Measurements from ENCODE around the gene METTL9. TPM values are rescaled to one million over a fixed set of nuclear protein-coding genes. Genes with fewer than 3 reads are reported as not detected.
A peak's percentile ranks its signal among the peaks of the same experiment; 100 is the strongest.
"Not testable (repeated sequence)": the region's sequence is repeated elsewhere in the genome, so short reads cannot be mapped to it uniquely, and the experiment has no call there.

METTL9 gene
- total and polyA plus RNA-seq, 2 donors = 97.7 to 155 TPM

- Histone ChIP-seq H3K4me3 (ENCODE audit: low read length in 2 of 2) (no peak overlapping the region), H3K9me3 (ENCODE audit: control insufficient read depth in 2 of 2, insufficient read depth in 1 of 2, low read length in 1 of 2) (no peaks in the 10 kb centered on the region), H3K27ac (ENCODE audit: low read depth in 1 of 2, low read length in 1 of 2) (no peak overlapping the region), H3K36me3 (ENCODE audit: control insufficient read depth in 2 of 2, insufficient read depth in 2 of 2, low read length in 1 of 2) (no peaks in the 10 kb centered on the region), H3K4me1 (ENCODE audit: control insufficient read depth in 2 of 2, insufficient read depth in 2 of 2, low read length in 2 of 2) (no peaks in the 10 kb centered on the region), H3K27me3 (ENCODE audit: control insufficient read depth in 2 of 2, insufficient read depth in 1 of 2, low read length in 1 of 2) (no peaks in the 10 kb centered on the region)
- 96% methylated on average over 8 of the region's 8 CpGs for WGBS
- no peak for DNase-seq (ENCODE audit: low read depth in 6 of 9, low spot score in 9 of 9)
These were observed 14.6 kb upstream of the METTL9 start for GRCh38 chr16:21584817-21585216.

- not testable (repeated sequence) for H3K36me3 ChIP-seq (ENCODE audit: control insufficient read depth in 2 of 2, insufficient read depth in 2 of 2, low read length in 1 of 2); H3K9me3 ChIP-seq (ENCODE audit: control insufficient read depth in 2 of 2, insufficient read depth in 1 of 2, low read length in 1 of 2); H3K27me3 ChIP-seq (ENCODE audit: control insufficient read depth in 2 of 2, insufficient read depth in 1 of 2, low read length in 1 of 2); H3K27ac ChIP-seq (ENCODE audit: low read depth in 1 of 2, low read length in 1 of 2); H3K4me3 ChIP-seq (ENCODE audit: low read length in 2 of 2); DNase-seq (ENCODE audit: low read depth in 6 of 9, low spot score in 9 of 9); H3K4me1 ChIP-seq (ENCODE audit: control insufficient read depth in 2 of 2, insufficient read depth in 2 of 2, low read length in 2 of 2)
- 97% methylated on average over 5 of the region's 5 CpGs for WGBS
These were observed 10.8 kb upstream of the METTL9 start for GRCh38 chr16:21588593-21588992.

GRCh38 chr16:21589551-21589950, 9.8 kb upstream of the METTL9 start:
- 95% methylated on average over 4 of the region's 4 CpGs for WGBS
- Histone ChIP-seq H3K4me1 (ENCODE audit: control insufficient read depth in 2 of 2, insufficient read depth in 2 of 2, low read length in 2 of 2) (no peaks in the 10 kb centered on the region), H3K9me3 (ENCODE audit: control insufficient read depth in 2 of 2, insufficient read depth in 1 of 2, low read length in 1 of 2) (no peaks in the 10 kb centered on the region), H3K4me3 (ENCODE audit: low read length in 2 of 2) (no peak overlapping the region), H3K27me3 (ENCODE audit: control insufficient read depth in 2 of 2, insufficient read depth in 1 of 2, low read length in 1 of 2) (no peaks in the 10 kb centered on the region), H3K36me3 (ENCODE audit: control insufficient read depth in 2 of 2, insufficient read depth in 2 of 2, low read length in 1 of 2) (no peaks in the 10 kb centered on the region), H3K27ac (ENCODE audit: low read depth in 1 of 2, low read length in 1 of 2) (no peak overlapping the region)
- DNase-seq (ENCODE audit: low read depth in 6 of 9, low spot score in 9 of 9) = no peak

GRCh38 chr16:21590287-21590686, 9.1 kb upstream of the METTL9 start:
- H3K36me3 ChIP-seq (ENCODE audit: control insufficient read depth in 2 of 2, insufficient read depth in 2 of 2, low read length in 1 of 2) = no peaks in the 10 kb centered on the region
- no peak for DNase-seq (ENCODE audit: low read depth in 6 of 9, low spot score in 9 of 9)
- WGBS = 75% methylated on average over 2 of the region's 2 CpGs
- no peaks in the 10 kb centered on the region for H3K9me3 ChIP-seq (ENCODE audit: control insufficient read depth in 2 of 2, insufficient read depth in 1 of 2, low read length in 1 of 2)
- H3K4me1 ChIP-seq (ENCODE audit: control insufficient read depth in 2 of 2, insufficient read depth in 2 of 2, low read length in 2 of 2) = no peaks in the 10 kb centered on the region
- H3K27me3 ChIP-seq (ENCODE audit: control insufficient read depth in 2 of 2, insufficient read depth in 1 of 2, low read length in 1 of 2) = no peaks in the 10 kb centered on the region
- H3K4me3 ChIP-seq (ENCODE audit: low read length in 2 of 2) = no peak overlapping the region
- H3K27ac ChIP-seq (ENCODE audit: low read depth in 1 of 2, low read length in 1 of 2) = no peak overlapping the region

GRCh38 chr16:21590796-21591195, 8.6 kb upstream of the METTL9 start:
- Histone ChIP-seq H3K9me3 (ENCODE audit: control insufficient read depth in 2 of 2, insufficient read depth in 1 of 2, low read length in 1 of 2) (no peaks in the 10 kb centered on the region), H3K4me3 (ENCODE audit: low read length in 2 of 2) (no peak overlapping the region), H3K27me3 (ENCODE audit: control insufficient read depth in 2 of 2, insufficient read depth in 1 of 2, low read length in 1 of 2) (no peaks in the 10 kb centered on the region), H3K27ac (ENCODE audit: low read depth in 1 of 2, low read length in 1 of 2) (no peak overlapping the region), H3K4me1 (ENCODE audit: control insufficient read depth in 2 of 2, insufficient read depth in 2 of 2, low read length in 2 of 2) (no peaks in the 10 kb centered on the region), H3K36me3 (ENCODE audit: control insufficient read depth in 2 of 2, insufficient read depth in 2 of 2, low read length in 1 of 2) (no peaks in the 10 kb centered on the region)
- 71% methylated on average over 2 of the region's 2 CpGs for WGBS
- DNase-seq (ENCODE audit: low read depth in 6 of 9, low spot score in 9 of 9) = no peak

GRCh38 chr16:21592191-21592590, 7.2 kb upstream of the METTL9 start:
- DNase-seq (ENCODE audit: low read depth in 6 of 9, low spot score in 9 of 9) = no peak
- 98% methylated on average over 9 of the region's 9 CpGs for WGBS

GRCh38 chr16:21593530-21594289, 5.7 kb upstream of the METTL9 start:
- WGBS = 93% methylated on average over 7 of the region's 7 CpGs
- H3K27me3 ChIP-seq (ENCODE audit: control insufficient read depth in 2 of 2, insufficient read depth in 1 of 2, low read length in 1 of 2) = no peaks in the 10 kb centered on the region

More at GRCh38 chr16:21592191-21592590, 7.2 kb upstream of the METTL9 start:
- H3K4me1 ChIP-seq (ENCODE audit: control insufficient read depth in 2 of 2, insufficient read depth in 2 of 2, low read length in 2 of 2) = peaks cover 0 to under 1% of the 10 kb centered on the region in 2 donors
- H3K27ac ChIP-seq (ENCODE audit: low read depth in 1 of 2, low read length in 1 of 2) = no peak overlapping the region
- H3K9me3 ChIP-seq (ENCODE audit: control insufficient read depth in 2 of 2, insufficient read depth in 1 of 2, low read length in 1 of 2) = no peaks in the 10 kb centered on the region
- no peaks in the 10 kb centered on the region for H3K36me3 ChIP-seq (ENCODE audit: control insufficient read depth in 2 of 2, insufficient read depth in 2 of 2, low read length in 1 of 2)
- H3K27me3 ChIP-seq (ENCODE audit: control insufficient read depth in 2 of 2, insufficient read depth in 1 of 2, low read length in 1 of 2) = no peaks in the 10 kb centered on the region
- no peak overlapping the region for H3K4me3 ChIP-seq (ENCODE audit: low read length in 2 of 2)

GRCh38 chr16:21597561-21598030, 1.8 kb upstream of the METTL9 start:
- Histone ChIP-seq H3K4me3 (ENCODE audit: low read length in 2 of 2) (no peak overlapping the region), H3K36me3 (ENCODE audit: control insufficient read depth in 2 of 2, insufficient read depth in 2 of 2, low read length in 1 of 2) (no peaks in the 10 kb centered on the region), H3K27me3 (ENCODE audit: control insufficient read depth in 2 of 2, insufficient read depth in 1 of 2, low read length in 1 of 2) (no peaks in the 10 kb centered on the region), H3K27ac (ENCODE audit: low read depth in 1 of 2, low read length in 1 of 2) (peak overlapping the region; percentile 90 to 98), H3K4me1 (ENCODE audit: control insufficient read depth in 2 of 2, insufficient read depth in 2 of 2, low read length in 2 of 2) (peaks cover 11 to 18% of the 10 kb centered on the region in 2 donors), H3K9me3 (ENCODE audit: control insufficient read depth in 2 of 2, insufficient read depth in 1 of 2, low read length in 1 of 2) (no peaks in the 10 kb centered on the region)
- DNase-seq (ENCODE audit: low read depth in 6 of 9, low spot score in 9 of 9) = peak in 5 of 9 donors; percentile 22 to 73 (median 47)
- 87% methylated on average over 2 of the region's 2 CpGs for WGBS

More at GRCh38 chr16:21593530-21594289, 5.7 kb upstream of the METTL9 start:
- H3K4me3 ChIP-seq (ENCODE audit: low read length in 2 of 2) = no peak overlapping the region
- H3K27ac ChIP-seq (ENCODE audit: low read depth in 1 of 2, low read length in 1 of 2) = no peak overlapping the region
- no peak for DNase-seq (ENCODE audit: low read depth in 6 of 9, low spot score in 9 of 9)
- peaks cover 11 to 15% of the 10 kb centered on the region in 2 donors for H3K4me1 ChIP-seq (ENCODE audit: control insufficient read depth in 2 of 2, insufficient read depth in 2 of 2, low read length in 2 of 2)
- H3K9me3 ChIP-seq (ENCODE audit: control insufficient read depth in 2 of 2, insufficient read depth in 1 of 2, low read length in 1 of 2) = no peaks in the 10 kb centered on the region
- no peaks in the 10 kb centered on the region for H3K36me3 ChIP-seq (ENCODE audit: control insufficient read depth in 2 of 2, insufficient read depth in 2 of 2, low read length in 1 of 2)

GRCh38 chr16:21598206-21598605, 1.2 kb upstream of the METTL9 start:
- no peaks in the 10 kb centered on the region for H3K9me3 ChIP-seq (ENCODE audit: control insufficient read depth in 2 of 2, insufficient read depth in 1 of 2, low read length in 1 of 2)
- WGBS = 95% methylated on average over 12 of the region's 12 CpGs
- peak overlapping the region; percentile 90 to 98 for H3K27ac ChIP-seq (ENCODE audit: low read depth in 1 of 2, low read length in 1 of 2)
- H3K27me3 ChIP-seq (ENCODE audit: control insufficient read depth in 2 of 2, insufficient read depth in 1 of 2, low read length in 1 of 2) = no peaks in the 10 kb centered on the region
- peaks cover 11 to 18% of the 10 kb centered on the region in 2 donors for H3K4me1 ChIP-seq (ENCODE audit: control insufficient read depth in 2 of 2, insufficient read depth in 2 of 2, low read length in 2 of 2)
- peak overlapping the region; percentile 63 to 97 for H3K4me3 ChIP-seq (ENCODE audit: low read length in 2 of 2)
- H3K36me3 ChIP-seq (ENCODE audit: control insufficient read depth in 2 of 2, insufficient read depth in 2 of 2, low read length in 1 of 2) = no peaks in the 10 kb centered on the region
- no peak for DNase-seq (ENCODE audit: low read depth in 6 of 9, low spot score in 9 of 9)

Measured in thymus (tissue), 11 donors.